Brain (organoid and tissue), 1 donor: Measurements from ENCODE around the gene KRT2. TPM values are rescaled to one million over a fixed set of nuclear protein-coding genes. Genes with fewer than 3 reads are reported as not detected.

Experiments
- polyA plus RNA-seq: library from polyadenylated mRNA; stranded (reverse); fragments of 350-450 nt; fragmentation: Illumina TruSeq; extraction: RNeasy Lipid Tissue Mini Kit (QIAGEN cat#74804); gene quantifications from one replicate; pipeline ENCODE4 v1.2.3, GENCODE V29; 2015; ENCODE audit warnings: low read depth, low replicate concordance; ENCODE audit not compliant: insufficient read depth

KRT2 gene
- polyA plus RNA-seq, 1 donor from 2014 or later: not detected

Other genes with a start within 250 kb of the KRT2 start
- not detected for gene KRT82, start 245.9 kb downstream of the KRT2 start, polyA plus RNA-seq
- 0.14 TPM for gene KRT75, start 217.8 kb downstream of the KRT2 start, polyA plus RNA-seq
- not detected for gene KRT6B, start 200.1 kb downstream of the KRT2 start, polyA plus RNA-seq
- not detected for gene KRT6C, start 178.4 kb downstream of the KRT2 start, polyA plus RNA-seq
- not detected for gene KRT6A, start 159.0 kb downstream of the KRT2 start, polyA plus RNA-seq
- gene KRT5, start 131.8 kb downstream of the KRT2 start, polyA plus RNA-seq: 0.20 TPM
- gene KRT71, start 99.1 kb downstream of the KRT2 start, polyA plus RNA-seq: not detected
- gene KRT74, start 78.4 kb downstream of the KRT2 start, polyA plus RNA-seq: not detected
- not detected for gene KRT72, start 50.7 kb downstream of the KRT2 start, polyA plus RNA-seq
- gene KRT73, start 33.7 kb downstream of the KRT2 start, polyA plus RNA-seq: not detected
- gene KRT1, start 28.2 kb upstream of the KRT2 start, polyA plus RNA-seq: not detected
- not detected for gene KRT77, start 51.3 kb upstream of the KRT2 start, polyA plus RNA-seq
- gene KRT76, start 125.1 kb upstream of the KRT2 start, polyA plus RNA-seq: not detected
- not detected for gene KRT3, start 143.9 kb upstream of the KRT2 start, polyA plus RNA-seq
- not detected for gene KRT4, start 161.9 kb upstream of the KRT2 start, polyA plus RNA-seq
- not detected for gene KRT79, start 182.1 kb upstream of the KRT2 start, polyA plus RNA-seq
- not detected for gene KRT78, start 196.8 kb upstream of the KRT2 start, polyA plus RNA-seq